SIG-M5 (cell line): Measurements from ENCODE around the gene DCDC1.
"Not testable (repeated sequence)": the region's sequence is repeated elsewhere in the genome, so short reads cannot be mapped to it uniquely, and the experiment has no call there.

Source experiments
- DNase-seq: peaks from one replicate; lab custom pipeline; 2025; lab: John Stamatoyannopoulos, UW

The DCDC1 gene

GRCh38 chr11:31328697-31329096 is 40.8 kb downstream of the DCDC1 start:
- DNase-seq: no peak

DNA sequence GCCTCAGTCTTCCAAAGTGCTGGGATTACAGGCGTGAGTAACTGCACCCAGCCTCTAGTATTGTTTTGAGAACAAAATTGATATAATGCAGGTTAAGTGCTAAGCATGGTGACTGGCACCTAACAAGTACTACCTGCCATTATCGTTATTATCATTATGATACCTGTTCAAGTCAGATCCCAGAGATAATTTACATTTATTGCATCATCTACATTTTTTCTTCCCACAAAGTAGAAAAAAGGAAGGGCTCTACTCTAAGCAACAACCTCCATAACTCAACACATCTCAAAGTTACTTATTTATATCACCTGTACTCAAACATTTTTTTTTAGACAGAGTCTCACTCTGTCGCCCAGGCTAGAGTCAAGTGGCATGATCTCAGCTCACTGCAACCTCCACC is 42.1 kb downstream of the DCDC1 start:
- no peak for DNase-seq

- DNase-seq: no peak
Observed at GRCh38 chr11:31326470-31327148, 42.9 kb downstream of the DCDC1 start.

- DNase-seq: no peak
Observed at GRCh38 chr11:31325160-31325559, 44.4 kb downstream of the DCDC1 start.

GRCh38 chr11:31323145-31323544 is 46.4 kb downstream of the DCDC1 start:
- no peak for DNase-seq

GRCh38 chr11:31321494-31321893 is 48.0 kb downstream of the DCDC1 start:
- not testable (repeated sequence) for DNase-seq

GRCh38 chr11:31303644-31304180 is 65.8 kb downstream of the DCDC1 start:
- no peak for DNase-seq

DNA sequence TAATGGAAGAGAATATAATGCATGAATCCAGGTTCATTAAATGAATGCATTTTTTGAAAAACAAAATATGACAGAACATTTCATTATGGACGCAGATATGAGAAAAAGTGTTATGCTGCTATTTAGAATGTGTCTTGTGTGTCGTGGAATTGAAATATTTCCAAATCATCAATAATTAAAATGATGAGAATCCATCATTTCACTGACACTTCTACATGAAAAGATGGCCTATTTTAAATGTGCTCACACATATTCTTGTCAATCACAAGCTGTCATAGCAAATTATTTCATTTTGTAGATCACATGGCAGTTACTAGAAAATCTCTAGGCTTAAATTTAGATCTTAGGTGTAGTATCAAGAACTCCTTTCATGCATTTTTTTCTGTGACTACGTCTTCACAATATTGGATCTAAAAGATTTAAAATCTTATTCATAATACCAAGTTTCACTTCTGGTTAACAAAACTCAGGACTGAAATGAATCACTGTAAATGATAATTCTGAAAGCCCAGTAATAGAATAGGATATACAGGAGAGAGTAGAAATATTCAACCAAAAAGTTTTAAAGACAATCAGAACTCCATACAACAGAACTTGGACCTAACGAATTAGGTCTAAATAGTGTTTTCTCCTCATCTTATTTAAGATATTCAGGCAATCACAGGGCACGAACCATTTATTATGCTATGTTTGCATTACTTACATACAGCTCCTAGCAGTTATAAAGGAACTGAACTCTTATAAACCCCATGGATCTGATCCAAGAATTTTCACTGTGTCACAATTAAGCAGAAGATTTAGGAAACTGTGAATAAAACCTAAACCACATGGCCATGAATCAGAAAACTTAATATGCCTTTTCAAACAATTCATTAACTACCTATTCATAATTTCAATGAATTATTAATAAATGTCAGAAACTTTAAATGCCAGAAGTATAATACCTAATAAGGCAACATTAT is 67.7 kb downstream of the DCDC1 start:
- DNase-seq: no peak

- no peak for DNase-seq
Observed at GRCh38 chr11:31295308-31295707, 74.2 kb downstream of the DCDC1 start.

- not testable (repeated sequence) for DNase-seq
Observed at GRCh38 chr11:31273527-31273926, 96.0 kb downstream of the DCDC1 start.

GRCh38 chr11:31267720-31268119 is 101.8 kb downstream of the DCDC1 start:
- no peak for DNase-seq

DNA sequence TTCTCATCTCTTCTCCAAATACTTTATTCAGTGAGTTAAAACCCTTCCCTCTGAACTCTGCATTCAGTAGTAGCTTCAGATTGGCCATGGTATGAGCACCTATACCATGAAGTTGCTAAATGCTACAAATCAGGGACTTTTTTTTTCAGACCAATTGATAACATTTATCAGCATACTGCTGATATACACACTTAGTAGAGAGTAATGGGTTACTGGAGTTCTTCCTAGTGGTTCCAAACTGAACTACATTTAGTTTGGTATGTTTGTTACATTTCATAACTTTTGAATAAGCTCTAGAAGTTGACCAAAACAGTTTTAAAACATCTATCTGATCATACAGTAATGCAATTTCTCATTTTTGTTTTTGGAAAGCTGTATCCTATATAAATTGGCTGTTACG is 104.7 kb downstream of the DCDC1 start:
- no peak for DNase-seq

GRCh38 chr11:31262761-31263160 is 106.8 kb downstream of the DCDC1 start:
- no peak for DNase-seq

DNA sequence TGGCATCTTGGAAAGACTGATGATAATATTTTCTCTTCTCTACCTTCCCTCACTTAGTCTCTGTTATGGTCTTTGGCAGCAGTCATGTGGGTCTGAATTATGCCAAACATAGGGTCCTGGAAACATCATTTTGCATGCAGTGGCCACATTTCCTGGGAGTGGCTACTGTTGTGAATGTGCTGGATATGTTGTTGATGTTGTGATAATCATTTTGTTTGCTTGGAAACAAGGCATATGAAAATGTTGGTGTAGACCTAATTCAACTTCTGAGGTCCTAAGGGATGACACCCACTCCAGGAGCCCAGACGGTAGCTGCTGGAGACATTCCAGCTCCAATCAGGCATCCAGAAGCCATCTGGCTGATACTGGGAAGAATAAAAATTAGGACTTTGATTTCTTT is 109.7 kb downstream of the DCDC1 start:
- no peak for DNase-seq

GRCh38 chr11:31254415-31254814 is 115.1 kb downstream of the DCDC1 start:
- no peak for DNase-seq

- DNase-seq: no peak
Observed at GRCh38 chr11:31248768-31249167, 120.8 kb downstream of the DCDC1 start.

DNA sequence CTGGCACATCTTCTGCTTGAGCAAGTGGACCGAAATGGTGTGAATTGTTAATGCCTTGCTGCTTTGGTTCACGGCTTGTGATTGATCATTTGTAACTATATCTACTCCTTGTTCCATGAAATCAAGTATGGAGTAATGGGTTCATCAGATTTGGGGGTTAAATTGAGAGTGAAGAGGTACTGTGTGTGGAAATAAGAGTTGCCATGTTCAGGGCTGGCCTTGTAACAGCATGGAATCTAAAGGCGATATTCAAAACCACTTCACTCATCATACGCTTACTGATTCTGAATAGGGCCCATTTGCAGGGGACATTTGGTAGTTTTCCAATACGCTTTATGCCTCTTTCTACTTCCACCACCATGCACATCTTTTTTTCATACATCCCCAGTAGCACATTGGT is 122.2 kb downstream of the DCDC1 start:
- DNase-seq: no peak

DNA sequence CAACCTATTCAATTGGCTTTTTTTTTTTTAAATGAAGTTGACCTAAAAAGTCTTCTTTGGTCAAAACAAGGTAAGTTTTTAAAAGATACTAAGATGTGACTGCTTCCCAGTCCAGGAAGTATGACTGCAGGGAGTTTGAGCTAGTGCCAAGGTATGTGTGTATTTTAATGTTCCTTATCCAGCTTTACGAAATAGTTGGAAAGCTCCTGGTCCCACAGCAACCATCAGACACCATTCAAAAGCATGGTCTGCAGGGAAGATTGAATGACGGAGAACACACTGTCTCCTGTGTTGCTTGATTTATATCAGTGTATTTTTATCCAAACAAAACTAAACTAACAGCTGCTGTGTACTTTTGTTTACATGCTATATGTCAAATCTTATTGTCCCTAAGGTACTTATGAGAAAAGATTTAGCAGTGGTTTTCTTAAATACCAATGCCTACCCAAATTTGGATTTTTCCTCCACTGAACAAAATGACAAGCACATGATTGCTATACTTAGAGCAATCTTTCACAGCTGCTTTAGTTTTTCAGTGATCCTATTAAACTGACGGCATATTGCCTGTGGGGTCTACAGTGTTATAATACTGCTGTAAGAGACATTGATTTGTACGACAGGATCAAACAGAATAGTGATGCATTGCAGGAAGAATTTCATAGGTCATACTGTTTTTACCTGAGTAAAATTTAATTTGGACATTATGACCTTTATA is 122.9 kb downstream of the DCDC1 start:
- DNase-seq: no peak

DNA sequence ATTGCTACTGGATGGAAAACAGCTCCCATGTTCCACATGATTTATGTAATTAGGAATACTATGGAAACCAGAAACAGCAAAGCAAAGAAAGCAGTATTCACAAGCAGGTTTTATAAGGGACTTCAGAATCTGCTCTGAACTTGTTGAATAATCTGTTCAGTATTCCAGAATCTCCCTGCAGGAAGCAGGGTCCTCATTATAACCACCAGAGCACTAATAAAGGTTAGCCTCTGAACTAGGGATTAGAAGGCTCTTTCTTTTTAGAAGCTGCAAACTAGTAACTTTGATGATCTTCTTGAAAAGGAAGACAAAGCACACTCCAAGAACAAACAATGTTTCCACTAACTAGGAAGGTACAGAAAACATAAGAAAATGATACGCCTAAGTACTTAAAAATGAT is 125.8 kb downstream of the DCDC1 start:
- DNase-seq: no peak

DNA sequence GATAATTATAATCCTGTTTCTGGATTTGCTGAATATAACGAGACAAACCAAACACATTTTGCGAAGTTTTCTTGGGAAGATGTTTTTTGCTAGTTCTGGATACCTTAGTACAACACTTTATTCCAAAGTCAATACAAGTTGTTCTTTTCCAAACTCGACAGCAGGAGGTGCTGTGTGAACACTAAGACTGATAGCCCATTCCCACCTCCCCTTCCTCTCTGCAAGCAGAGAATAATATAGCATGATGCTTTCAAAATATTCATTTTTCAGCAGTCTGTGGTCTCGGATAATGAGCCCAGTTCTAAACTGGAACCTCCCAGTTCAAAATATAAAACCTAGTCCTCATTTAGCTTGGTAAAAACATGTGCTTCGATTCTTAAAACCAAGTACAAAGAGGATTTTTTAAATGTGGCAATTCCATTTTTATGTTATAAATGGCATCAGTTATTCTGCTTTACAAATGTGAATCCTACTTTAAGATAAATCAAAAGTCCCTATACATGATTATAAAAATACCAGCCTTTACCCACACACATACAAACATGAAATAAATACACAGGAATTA is 129.1 kb downstream of the DCDC1 start:
- no peak for DNase-seq

DNA sequence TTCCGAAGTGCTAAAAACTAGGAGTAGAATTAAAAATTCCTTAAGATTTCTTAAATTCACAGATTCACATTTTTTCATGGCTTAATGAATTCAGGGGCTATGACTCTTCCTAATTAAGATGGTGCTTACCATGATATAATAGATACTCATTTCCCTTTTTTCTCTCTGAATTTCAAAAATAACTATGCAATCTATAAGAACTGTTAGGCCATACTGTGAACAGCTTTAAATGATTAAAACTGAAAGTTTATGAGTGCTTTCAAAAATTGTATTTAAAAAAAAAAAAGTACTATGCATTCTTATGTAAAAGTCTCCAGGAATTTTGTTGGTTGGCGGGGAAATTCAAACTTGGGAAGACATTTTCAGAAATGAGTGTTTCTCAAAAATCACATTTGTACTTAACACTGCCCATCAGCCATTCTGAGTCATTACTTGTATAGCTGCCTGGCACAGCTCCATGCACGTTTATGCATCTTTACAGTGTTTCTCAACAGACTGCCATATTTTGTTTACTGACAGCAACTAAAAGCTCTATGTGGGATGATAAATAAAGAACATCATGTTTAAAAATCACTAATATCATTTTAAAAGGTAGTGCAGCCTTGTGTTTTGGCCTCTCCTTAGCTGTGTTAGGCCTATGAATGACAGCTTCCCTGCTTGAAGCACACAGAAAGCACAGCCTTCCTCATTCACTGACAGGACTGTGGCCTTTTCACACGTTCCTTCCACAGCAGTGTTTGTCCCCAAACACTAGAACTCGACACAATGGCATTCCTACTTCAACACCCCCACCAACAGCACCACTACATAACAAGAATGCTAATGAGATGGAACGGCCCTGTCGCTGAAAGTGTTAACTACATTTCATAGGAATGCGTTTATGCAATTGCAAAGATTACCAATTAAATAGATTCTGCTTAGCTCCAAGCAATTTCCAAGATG is 131.4 kb downstream of the DCDC1 start:
- no peak for DNase-seq
